CD4-positive, alpha-beta T cell (primary cell): ENCODE data around the gene LILRB4. TPM values are rescaled to one million over a fixed set of nuclear protein-coding genes. Genes with fewer than 3 reads are reported as not detected.
A peak's percentile ranks its signal among the peaks of the same experiment; 100 is the strongest.
"Not testable (repeated sequence)": the region's sequence is repeated elsewhere in the genome, so short reads cannot be mapped to it uniquely, and the experiment has no call there.

Experiments used
- ATAC-seq: fragments of 200-7000 bp; cut with Tn5 transposase; one replicate; pipeline ENCODE4 v1.10.0; 2022; ENCODE audit warnings: mild to moderate bottlenecking; ENCODE audit not compliant: poor library complexity
- CTCF ChIA-PET: fragments of 350-600 bp; sonication (Branson Sonifier 250); formaldehyde crosslinking; loops from one replicate; lab custom pipeline; 2021; ENCODE audit warnings: antibody characterized with exemption, inconsistent platforms; lab: Charles Lee
- POLR2A ChIA-PET: fragments of 350-600 bp; sonication (Branson Sonifier 250); formaldehyde crosslinking; loops from one replicate; lab custom pipeline; 2021; ENCODE audit warnings: antibody characterized with exemption, inconsistent platforms; lab: Charles Lee
- DNase-seq, 14 experiments: peaks; one replicate each; pipeline ENCODE4 v3.0.0-alpha.2; 2013 to 2020; ENCODE audit warnings: mixed read lengths in 2 of 14
- H3K27ac ChIP-seq, 2 donors: one replicate each; pipeline versions ENCODE4 v1.5.1 to v1.7.0; 2013; ENCODE audit warnings: low read length in 2 of 2, low read depth in 1 of 2, mild to moderate bottlenecking in 1 of 2
- H3K27me3 ChIP-seq, 2 experiments: 1 replicate in 1 of 2; 2 replicates in 1 of 2; pipeline versions ENCODE4 v1.6.1 to v1.7.0; 2013; ENCODE audit warnings: low read length in 2 of 2, control low read depth in 1 of 2, mild to moderate bottlenecking in 1 of 2, moderate library complexity in 1 of 2; ENCODE audit not compliant: insufficient read depth in 2 of 2, control insufficient read depth in 1 of 2
- H3K36me3 ChIP-seq: one replicate; pipeline ENCODE4 v1.6.1; 2013; ENCODE audit warnings: low read length, control low read depth; ENCODE audit not compliant: insufficient read depth
- H3K4me1 ChIP-seq: one replicate; pipeline ENCODE4 v1.6.1; 2013; ENCODE audit warnings: low read length, control low read depth; ENCODE audit not compliant: insufficient read depth
- H3K4me3 ChIP-seq: one replicate; pipeline ENCODE4 v1.5.1; 2013; ENCODE audit warnings: mild to moderate bottlenecking, low read length, moderate library complexity
- H3K9me3 ChIP-seq, 2 experiments: 1 replicate in 1 of 2; 2 replicates in 1 of 2; pipeline versions ENCODE4 v1.6.1 to v1.7.0; 2013; ENCODE audit warnings: low read length in 2 of 2, mild to moderate bottlenecking in 2 of 2, control low read depth in 1 of 2, moderate library complexity in 1 of 2; ENCODE audit not compliant: control insufficient read depth in 1 of 2, insufficient read depth in 1 of 2
- H3K27ac Mint-ChIP-seq: one replicate; pipeline ENCODE4 v1.8.0; 2020; ENCODE audit warnings: mixed read lengths
- H3K27me3 Mint-ChIP-seq: one replicate; pipeline ENCODE4 v1.8.0; 2021; ENCODE audit warnings: mixed read lengths
- H3K36me3 Mint-ChIP-seq: one replicate; pipeline ENCODE4 v1.8.0; 2021; ENCODE audit warnings: low read depth, mixed read lengths
- H3K4me1 Mint-ChIP-seq: one replicate; pipeline ENCODE4 v1.8.0; 2021; ENCODE audit warnings: low read depth, mixed read lengths
- H3K4me3 Mint-ChIP-seq: one replicate; pipeline ENCODE4 v1.8.0; 2020; ENCODE audit warnings: mild to moderate bottlenecking, mixed read lengths
- H3K9me3 Mint-ChIP-seq: one replicate; pipeline ENCODE4 v1.8.0; 2020; ENCODE audit warnings: mixed read lengths
- CTCF ChIP-seq: fragments of 200-600 bp; IDR thresholded peaks from one replicate; pipeline ENCODE4 v1.8.0; 2022; ENCODE audit warnings: antibody characterized with exemption, mild to moderate bottlenecking
- intact Hi-C, 2 experiments: fragments of 100-400 bp; cut with DNase I in 1 of 2; cut with micrococcal nuclease in 1 of 2; formaldehyde crosslinking; loops; one replicate each; pipeline versions ENCODE4 v1.15.1 to v1.9.0; 2023 to 2025; cut with DNase I, micrococcal nuclease
- total RNA-seq, 174 experiments: library from RNA in 2 of 174; stranded (reverse) in 2 of 174; gene quantifications; one replicate each; pipeline ENCODE4 v1.2.3 and lab custom pipeline; 2021 to 2026

Gene LILRB4
- total RNA-seq, 2 experiments from 2014 or later: 0.22 to 0.60 TPM

DNA sequence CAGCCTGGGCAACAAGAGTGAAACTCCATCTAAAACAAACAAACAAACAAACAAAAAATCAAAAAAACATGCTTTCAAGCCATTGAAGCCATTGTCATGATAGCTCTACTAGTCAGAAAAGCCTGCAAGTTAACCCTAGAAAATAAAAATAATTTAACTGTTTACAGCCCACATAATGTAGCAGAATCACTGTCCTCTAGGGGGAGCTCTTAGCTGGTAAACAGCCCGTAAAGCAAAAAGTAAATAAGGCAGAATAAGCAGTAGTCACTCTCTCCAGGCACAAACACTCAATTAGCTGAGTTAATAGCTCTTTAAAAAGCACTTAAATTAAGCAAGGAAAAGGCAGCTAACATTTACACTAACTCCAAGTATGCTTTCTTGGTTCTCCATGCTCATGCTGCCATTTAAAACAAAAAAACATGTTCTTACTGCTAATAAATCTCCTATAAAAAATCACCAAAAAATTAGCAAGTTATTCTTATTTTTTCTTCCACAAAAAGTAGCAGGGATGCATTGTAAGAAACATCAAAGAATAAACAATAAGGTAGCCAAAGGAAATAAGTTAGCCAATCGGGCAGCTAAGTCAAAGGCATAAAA lies 11.3 kb downstream of the LILRB4 start:
- peaks cover 18 to 20% of the 10 kb centered on the region in 2 experiments for H3K27me3 ChIP-seq
- no peaks in the 10 kb centered on the region for H3K36me3 Mint-ChIP-seq
- H3K4me1 Mint-ChIP-seq: no peaks in the 10 kb centered on the region
- peaks cover 32% of the 10 kb centered on the region for H3K27me3 Mint-ChIP-seq
- peak; percentile 36 for TF ChIP-seq CTCF
- CTCF ChIA-PET: no interaction called here
- peak in 3 of 14 experiments; percentile 25 to 51 (median 38) for DNase-seq
- H3K27ac ChIP-seq: no peak overlapping the region
- H3K9me3 ChIP-seq: peaks cover 0 to 7% of the 10 kb centered on the region in 2 experiments
- no peaks in the 10 kb centered on the region for H3K4me1 ChIP-seq
- H3K4me3 Mint-ChIP-seq: no peak overlapping the region
- no peak overlapping the region for H3K27ac Mint-ChIP-seq
- peaks cover 3% of the 10 kb centered on the region for H3K9me3 Mint-ChIP-seq
- POLR2A ChIA-PET: no interaction called here
- no peak for ATAC-seq
- no peaks in the 10 kb centered on the region for H3K36me3 ChIP-seq
- H3K4me3 ChIP-seq: no peak overlapping the region
- intact Hi-C loops: no loop called here

DNA sequence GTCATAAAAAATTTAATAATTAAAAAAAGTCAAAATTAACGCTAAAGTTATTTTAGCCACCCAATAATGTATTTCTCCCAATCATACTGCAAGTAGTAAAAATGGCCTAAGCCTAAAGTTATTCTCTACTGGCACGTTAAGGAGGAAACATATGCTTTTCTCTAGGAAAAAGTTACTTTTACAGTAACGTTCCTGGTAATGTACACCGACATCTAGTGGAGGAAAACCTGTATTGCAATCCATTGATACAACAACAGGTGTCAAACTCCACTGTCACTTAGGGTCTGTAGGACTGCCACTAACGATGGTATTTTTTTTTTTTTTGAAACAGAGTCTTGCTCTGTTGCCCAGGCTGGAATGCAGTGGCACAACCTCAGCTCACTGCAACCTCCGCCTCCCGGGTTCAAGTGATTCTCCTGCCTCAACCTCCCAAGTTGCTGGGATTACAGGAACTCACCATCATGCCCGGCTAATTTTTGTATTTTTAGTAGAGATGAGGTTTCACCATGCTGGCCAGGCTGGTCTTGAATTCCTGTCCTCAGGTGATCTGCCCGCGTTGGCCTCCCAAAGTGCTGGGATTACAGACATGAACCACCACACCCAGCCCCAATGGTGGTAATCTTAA lies 13.5 kb downstream of the LILRB4 start:
- CTCF ChIA-PET, H3K27ac Mint-ChIP-seq, POLR2A ChIA-PET, H3K4me1 Mint-ChIP-seq, H3K4me1 ChIP-seq, H3K4me3 ChIP-seq, H3K9me3 ChIP-seq, H3K36me3 Mint-ChIP-seq, H3K9me3 Mint-ChIP-seq, H3K4me3 Mint-ChIP-seq, ATAC-seq, H3K36me3 ChIP-seq, H3K27ac ChIP-seq: not testable (repeated sequence)
- TF ChIP-seq CTCF: peak; percentile 86
- intact Hi-C loops: loop anchor here in 1 of 2 experiments (1.0 kb wide), 1 partner anchor 198 kb away; no protein-coding TSS in a partner anchor
- peak in 3 of 14 experiments; percentile 49 to 66 (median 60) for DNase-seq
- H3K27me3 Mint-ChIP-seq: peaks cover 21% of the 10 kb centered on the region
- H3K27me3 ChIP-seq: peaks cover 9 to 10% of the 10 kb centered on the region in 2 experiments

GRCh38 chr19:54677217-54677616 lies 14.4 kb downstream of the LILRB4 start:
- Mint-ChIP-seq H3K4me3 (no peak overlapping the region), H3K27ac (no peak overlapping the region), H3K36me3 (no peaks in the 10 kb centered on the region), H3K27me3 (peaks cover 20% of the 10 kb centered on the region), H3K9me3 (no peaks in the 10 kb centered on the region), H3K4me1 (no peaks in the 10 kb centered on the region)
- Histone ChIP-seq H3K4me3 (no peak overlapping the region), H3K27ac (no peak overlapping the region), H3K36me3 (no peaks in the 10 kb centered on the region), H3K9me3 (no peaks in the 10 kb centered on the region), H3K27me3 (peaks cover 1 to 2% of the 10 kb centered on the region in 2 experiments), H3K4me1 (no peaks in the 10 kb centered on the region)
- DNase-seq (no peak), ATAC-seq (no peak)
- intact Hi-C loops: no loop called here
- POLR2A ChIA-PET: no interaction called here
- no peak for TF ChIP-seq CTCF
- CTCF ChIA-PET: no interaction called here

DNA sequence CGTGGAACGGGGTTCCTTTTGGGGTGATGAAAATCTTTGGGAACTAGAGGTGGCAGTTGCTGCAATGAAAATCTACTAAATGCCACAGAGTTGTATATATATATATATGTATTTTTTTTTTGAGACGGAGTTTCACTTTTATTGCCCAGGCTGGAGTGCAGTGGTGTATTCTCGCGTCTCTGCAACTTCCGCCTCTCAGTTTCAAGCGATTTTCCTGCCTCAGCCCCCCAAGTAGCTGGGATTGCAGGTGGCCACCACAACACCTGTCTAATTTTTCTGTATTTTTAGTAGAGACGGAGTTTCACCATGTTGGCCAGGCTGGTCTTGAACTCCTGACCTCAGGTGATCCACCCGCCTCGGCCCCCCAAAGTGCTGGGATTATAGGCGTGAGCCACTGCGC lies 18.8 kb downstream of the LILRB4 start:
- H3K9me3 ChIP-seq, H3K27ac Mint-ChIP-seq, H3K9me3 Mint-ChIP-seq, CTCF ChIA-PET, H3K4me1 Mint-ChIP-seq, POLR2A ChIA-PET, H3K36me3 ChIP-seq, intact Hi-C loops, ATAC-seq, H3K4me3 Mint-ChIP-seq, H3K4me1 ChIP-seq, DNase-seq, H3K36me3 Mint-ChIP-seq, H3K4me3 ChIP-seq, H3K27me3 ChIP-seq, H3K27ac ChIP-seq: not testable (repeated sequence)
- peaks cover 23% of the 10 kb centered on the region for H3K27me3 Mint-ChIP-seq
